ENCODE measurements around the gene SMYD3.
"Not testable (repeated sequence)": the region's sequence is repeated elsewhere in the genome, so short reads cannot be mapped to it uniquely, and the experiment has no call there.

The SMYD3 gene

DNA sequence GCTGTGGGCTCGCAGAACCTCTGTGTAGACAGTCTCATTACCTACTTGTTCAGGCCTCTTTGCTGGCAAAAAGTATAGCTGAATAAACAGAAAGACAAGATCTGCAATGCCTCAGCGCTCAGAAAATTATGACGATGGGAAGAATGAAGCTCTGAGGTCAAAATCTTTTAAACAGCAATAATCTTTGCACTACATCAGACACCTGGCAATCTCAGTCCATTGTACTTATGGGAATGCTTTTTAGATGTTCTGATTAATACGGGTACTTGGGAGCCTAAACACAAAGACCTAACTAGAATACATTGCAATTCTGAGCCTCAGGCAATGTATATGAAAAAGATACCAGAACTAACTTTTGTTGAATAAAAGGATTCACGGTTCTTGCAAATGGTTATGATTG is 410.7 kb downstream of the SMYD3 start:
- DNase-seq, result no peak

- no peak for DNase-seq
These were observed 411.6 kb downstream of the SMYD3 start for GRCh38 chr1:246095443-246095842.

DNA sequence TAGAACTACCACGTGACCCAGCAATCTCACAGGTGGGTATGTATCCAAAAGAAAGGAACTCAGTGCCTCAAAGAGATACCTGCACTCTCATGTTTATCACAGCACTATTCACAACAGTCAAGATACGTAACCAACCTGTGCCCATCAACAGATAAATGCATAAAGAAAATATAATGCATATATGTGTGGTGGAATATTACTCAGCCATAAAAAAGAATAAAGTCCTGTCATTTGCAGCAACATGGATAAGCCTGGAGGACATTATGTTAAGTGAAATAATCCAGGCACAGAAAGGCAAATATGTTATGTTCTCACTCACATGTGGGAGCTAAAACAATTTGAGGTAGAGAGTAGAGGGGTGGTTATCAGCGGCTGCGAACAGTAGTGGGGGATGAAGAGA is 413.8 kb downstream of the SMYD3 start:
- DNase-seq, result no peak

DNA sequence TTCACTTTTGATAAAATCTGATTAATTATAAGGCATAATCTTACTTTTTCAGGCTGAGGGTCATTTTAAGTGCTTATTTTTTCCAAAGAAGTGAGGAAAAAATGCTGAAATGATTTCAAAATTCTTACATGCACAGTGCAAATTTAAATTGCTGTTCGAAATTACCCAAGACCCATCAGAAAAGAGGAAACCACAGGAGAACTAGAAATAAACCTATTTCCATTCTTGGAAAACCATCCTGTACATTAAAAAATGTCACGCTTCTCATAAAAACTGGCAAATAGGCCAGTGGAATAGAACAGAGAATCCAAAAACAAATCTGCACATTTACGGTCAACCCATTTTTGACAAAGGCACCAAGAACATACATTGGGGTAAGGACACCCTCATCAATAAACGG is 414.9 kb downstream of the SMYD3 start:
- DNase-seq, result peak in 2 of 4 experiments; percentile 30 to 47

DNA sequence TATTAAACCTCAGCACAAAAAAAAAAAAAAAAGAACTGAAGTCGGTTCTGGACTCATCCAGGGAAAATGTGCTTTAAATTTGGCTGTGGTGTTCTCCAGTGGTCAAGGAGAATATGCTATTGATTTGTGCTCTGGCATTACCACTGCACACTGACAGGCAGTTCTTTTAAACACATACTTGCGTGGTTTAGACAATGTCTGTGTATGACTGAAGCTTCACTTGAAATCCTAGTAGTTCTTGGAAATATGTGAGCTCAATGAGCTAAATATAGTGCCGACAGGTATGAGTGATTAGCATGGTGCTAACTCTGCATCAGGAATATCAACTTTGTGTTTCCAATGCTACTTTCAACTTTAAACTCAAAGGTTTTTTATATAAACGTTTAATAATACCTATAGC is 415.6 kb downstream of the SMYD3 start:
- DNase-seq, result no peak

- no peak for DNase-seq
These were observed 420.9 kb downstream of the SMYD3 start for GRCh38 chr1:246086191-246086590.

- DNase-seq, result no peak
These were observed 423.7 kb downstream of the SMYD3 start for GRCh38 chr1:246083416-246083815.

DNA sequence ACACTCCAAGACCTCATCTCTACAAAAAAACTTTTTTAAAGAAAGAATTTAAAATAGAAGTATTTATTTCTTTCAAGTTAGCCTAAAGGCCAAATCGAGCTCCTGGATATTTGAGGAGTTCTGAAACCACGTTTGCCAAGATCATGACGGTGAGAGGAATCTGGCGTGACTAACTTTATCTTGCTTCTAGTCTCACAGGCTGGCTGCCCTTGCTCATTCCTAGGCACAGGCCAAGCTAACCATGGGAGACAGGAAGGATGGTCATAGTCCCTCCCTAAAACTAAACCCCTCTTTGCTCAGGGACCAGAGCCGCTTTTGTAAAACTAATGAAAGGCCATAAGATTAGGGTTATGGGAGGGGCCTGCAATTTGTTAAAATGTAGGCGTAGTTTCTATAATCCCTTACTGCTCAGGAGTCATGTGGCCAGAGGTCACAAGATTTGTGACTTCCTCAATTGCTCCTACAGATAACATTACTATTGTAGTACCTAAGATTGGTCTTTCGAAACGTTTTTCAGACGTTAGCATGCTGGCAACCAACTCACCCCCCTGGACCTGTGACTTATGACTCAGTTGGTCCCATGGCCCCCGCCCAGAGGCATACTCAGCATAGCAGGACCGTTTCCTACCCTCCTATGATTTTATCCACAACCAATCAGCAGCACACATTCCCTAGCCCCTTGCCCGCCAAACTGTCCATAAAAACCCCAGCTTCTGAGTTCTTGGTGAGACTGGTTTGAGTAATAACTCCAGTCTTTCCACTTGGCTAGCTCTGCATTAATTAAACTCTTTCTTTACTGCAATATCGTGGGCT is 425.0 kb downstream of the SMYD3 start:
- peak in 1 of 4 experiments; percentile 47 for DNase-seq

- no peak for DNase-seq
These were observed 425.9 kb downstream of the SMYD3 start for GRCh38 chr1:246081138-246081702.

- DNase-seq, result no peak
These were observed 427.0 kb downstream of the SMYD3 start for GRCh38 chr1:246080031-246080430.

DNA sequence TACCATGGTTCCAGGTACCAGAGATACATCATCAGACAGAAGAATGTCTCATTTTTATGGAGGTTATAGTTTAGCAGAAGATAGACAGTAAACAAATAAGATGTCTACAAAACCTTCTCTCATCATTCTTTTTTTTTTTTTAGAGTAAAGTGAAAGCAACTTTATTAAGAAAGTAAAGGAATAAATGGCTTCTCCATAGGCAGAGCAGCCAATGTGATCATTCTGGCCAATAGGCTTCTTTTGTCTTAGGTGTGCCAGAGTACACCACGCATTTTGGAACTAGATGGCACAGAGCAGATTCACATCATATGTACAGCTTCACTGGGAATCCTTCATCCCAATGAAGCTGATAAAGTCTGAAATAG is 428.2 kb downstream of the SMYD3 start:
- no peak for DNase-seq

DNA sequence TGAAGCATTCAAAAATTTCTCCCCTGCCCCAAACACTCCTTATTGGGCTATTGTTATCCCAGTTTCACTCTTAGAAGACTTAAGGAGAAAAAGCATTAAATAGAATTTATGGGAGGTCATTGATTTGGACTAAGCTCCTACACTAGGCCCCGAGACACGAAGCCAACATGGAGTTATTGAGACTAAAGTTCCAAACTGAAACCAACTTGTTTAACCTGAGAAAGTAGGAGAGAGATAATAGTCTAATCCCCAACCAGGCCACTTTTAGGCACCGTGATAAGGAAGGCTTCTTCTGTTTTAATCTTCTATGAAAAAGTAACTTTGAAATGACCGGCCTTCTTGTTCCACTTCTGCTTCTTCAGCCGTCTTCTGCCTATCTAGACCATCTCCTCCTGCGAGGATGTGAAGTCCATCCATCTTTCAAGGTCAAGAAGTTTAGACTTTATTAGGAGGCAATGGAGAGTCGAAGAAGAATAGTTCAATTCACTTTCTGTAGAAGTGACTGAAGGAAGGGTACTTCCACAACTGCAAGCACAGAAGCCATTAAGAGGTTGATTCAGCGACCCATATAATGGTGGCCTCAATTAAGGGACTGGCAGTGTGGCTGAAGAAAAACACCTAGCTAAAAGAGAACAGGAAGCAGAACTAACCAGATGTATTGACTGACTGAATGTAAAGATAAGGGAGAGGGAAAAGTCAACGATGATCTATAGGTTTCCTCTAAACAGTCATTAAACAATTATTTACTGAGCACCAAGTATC is 428.8 kb downstream of the SMYD3 start:
- DNase-seq, result no peak

DNA sequence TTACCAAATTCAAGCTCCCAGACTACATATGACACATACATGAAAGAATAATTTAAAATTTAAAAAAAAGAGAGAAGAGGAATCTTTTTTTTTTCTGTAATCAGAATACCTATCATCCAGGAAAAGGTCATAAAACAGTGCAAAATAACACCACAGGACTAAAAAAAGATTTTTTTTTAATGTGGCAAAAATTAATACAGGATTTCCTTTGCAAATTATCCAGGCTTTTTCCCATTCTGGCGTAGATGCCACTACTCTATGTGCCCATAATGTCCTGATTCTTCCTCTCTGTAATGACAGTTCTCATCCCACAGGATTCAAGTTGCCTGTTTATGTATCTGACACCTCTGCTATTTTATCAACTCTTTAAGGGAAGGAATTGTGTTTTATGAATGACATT is 429.6 kb downstream of the SMYD3 start:
- DNase-seq, result no peak

DNA sequence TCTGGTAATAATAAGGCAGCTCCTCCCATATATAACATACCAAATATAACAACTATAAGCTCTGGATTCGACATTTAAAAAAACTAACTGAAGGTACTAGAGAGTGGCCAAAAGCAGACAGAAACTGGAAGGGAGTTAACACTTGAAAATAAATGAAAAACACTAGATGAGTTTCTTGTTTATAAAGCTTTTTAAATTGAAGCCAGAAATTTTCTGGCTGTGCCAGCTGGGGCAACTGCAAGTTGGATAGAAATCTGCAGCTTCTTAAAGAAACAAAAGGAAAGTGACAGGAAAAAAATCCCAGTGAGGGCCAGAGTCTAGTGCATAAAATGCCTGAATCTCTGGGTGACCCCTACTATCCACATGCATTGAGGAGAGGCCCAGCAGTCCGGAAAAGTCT is 432.7 kb downstream of the SMYD3 start:
- DNase-seq, result no peak

DNA sequence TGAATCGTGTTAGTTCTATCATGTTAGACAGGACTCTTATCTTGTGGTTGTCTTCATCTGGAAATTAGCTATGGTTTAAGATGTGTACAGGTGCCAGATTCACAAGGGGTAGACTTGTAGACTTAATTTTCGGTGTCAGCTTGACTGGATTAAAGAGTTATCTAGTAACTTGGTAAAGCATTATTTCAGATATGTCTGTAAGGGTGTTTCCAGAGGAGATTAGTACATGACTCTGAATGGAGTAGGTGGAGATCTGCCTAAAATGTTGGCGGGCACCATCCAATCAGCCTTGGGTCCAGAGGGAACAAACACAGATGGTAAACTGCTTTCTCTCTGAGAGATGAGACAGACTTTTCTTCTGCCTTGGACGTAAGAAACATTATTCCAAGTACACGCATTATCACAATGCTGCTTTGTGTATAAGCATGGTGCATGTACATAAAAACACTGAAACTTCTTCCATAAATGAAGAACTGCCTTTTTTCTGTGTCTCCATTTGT is 434.6 kb downstream of the SMYD3 start:
- DNase-seq, result no peak

DNA sequence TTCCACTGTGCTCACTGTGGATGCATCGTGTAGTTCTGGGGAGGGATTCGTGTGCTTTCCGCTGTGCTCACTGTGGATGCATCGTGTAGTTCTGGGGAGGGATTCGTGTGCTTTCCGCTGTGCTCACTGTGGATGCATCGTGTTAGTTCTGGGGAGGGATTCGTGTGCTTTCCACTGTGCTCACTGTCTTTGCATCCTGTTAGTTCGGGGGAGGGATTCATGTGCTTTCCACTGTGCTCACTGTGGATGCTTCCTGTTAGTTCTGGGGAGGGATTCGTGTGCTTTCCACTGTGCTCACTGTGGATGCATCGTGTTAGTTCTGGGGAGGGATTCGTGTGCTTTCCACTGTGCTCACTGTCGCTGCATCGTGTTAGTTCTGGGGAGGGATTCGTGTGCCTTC is 435.1 kb downstream of the SMYD3 start:
- peak in 2 of 4 experiments; percentile 9 to 23 for DNase-seq

DNA sequence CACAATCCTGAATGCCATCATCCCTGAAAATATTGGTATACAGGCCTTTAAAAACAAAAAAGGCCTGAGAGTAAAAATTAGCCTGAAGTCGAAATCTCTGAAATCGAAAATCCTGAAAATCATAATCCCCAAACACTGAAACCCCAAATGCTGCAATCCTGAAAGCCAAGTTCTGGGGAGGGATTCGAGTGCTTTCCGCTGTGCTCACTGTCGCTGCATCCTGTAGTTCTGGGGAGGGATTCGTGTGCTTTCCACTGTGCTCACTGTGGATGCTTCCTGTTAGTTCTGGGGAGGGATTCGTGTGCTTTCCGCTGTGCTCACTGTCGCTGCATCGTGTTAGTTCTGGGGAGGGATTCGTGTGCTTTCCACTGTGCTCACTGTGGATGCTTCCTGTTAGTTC is 435.5 kb downstream of the SMYD3 start:
- DNase-seq, result not testable (repeated sequence)

DNA sequence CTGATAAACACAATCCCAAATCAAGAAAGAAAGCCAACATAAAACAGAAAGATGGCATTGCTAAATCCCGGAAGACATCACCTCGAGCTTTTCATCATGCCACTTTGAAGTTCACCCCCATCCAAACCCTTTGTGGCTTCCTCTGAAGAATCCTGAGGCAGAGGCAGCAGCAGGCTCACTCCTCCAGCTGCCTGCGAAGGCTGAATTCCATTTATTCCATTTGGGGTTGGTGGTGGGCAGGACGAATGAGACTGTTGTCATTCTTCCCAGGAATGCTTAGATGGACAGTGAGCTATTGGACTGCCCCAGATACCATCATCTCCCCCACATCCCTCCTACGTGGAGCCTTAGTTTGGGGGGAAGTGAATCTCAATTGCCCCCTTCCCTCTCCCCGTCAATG is 437.5 kb downstream of the SMYD3 start:
- DNase-seq, result no peak

- no peak for DNase-seq
These were observed 438.2 kb downstream of the SMYD3 start for GRCh38 chr1:246068619-246069509.

GRCh38 chr1:246068217-246068512 is 438.9 kb downstream of the SMYD3 start:
- no peak for DNase-seq

DNA sequence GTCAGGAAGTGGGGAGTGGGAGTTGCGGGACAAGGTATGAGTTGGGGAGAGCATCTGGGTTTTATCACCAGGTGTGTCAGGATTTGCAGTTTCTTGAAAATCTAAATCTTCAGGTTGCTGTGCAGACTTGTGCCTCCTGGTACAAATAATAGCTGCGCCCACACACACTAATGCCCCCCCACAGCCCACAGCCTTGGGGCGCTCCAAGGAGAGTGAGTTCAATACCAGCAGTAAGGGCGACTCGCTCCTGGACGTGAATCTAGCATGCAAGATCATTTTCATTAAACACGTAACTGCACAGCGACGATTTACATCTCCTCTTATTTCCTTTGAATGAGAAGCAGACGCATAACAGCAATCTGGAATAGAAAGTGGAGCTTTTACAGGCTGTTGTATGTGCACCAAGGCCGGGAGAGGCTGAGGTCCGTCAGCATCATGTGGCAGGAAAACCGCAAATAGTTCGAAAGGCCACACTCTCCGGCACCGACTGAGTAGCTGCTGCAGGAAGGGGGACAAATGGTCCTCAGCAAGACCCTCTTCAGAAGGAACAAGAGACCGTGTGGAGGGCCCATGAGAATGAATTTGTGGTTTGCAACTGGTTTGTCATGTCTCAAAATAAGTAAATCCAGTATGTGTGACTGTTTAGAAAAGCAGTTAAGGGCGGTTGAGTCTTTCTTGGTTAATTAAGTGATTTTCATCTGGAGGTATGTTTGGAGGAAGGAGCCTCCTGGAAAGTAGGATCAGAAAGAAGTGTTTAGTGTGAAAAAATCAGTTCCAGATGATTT is 439.5 kb downstream of the SMYD3 start:
- peak; percentile 3 to 77 (median 42) for DNase-seq

DNA sequence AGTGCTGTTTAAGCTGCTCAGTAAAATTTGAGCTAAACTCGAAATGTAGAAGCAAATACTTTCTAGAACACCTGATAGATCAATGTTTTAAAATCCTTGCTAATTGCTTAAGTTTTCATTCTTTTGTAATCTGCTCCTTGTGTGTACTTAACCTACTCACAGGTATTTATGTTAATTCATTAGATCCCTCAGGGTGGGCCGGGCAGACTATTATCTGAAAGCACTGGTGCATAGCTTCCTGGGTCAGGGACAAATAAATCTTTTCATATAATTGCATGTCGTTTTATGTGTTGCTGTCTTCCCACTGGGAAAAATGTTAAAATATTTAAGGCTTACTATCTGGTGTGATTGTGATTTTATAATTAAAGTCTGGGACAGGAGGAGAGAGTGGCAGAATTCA is 440.5 kb downstream of the SMYD3 start:
- no peak for DNase-seq
